ENCODE results near the gene ARHGAP26.

ARHGAP26 gene

GRCh38 chr5:143031781-143032580 lies 261.8 kb downstream of the ARHGAP26 start:
- Mint-ChIP-seq H3K27ac (no peak overlapping the region), H3K27me3 (no peaks in the 10 kb centered on the region), H3K36me3 (peaks cover 12% of the 10 kb centered on the region), H3K4me3 (no peak overlapping the region), H3K9me3 (no peaks in the 10 kb centered on the region), H3K4me1 (peaks cover 24% of the 10 kb centered on the region)
- CTCF ChIA-PET, result interaction anchor here (0.6 kb wide), 1 partner anchor 925 kb away, joined by 3 read pairs; no protein-coding TSS in a partner anchor
- DNase-seq, result no peak

GRCh38 chr5:143032581-143032836 lies 262.3 kb downstream of the ARHGAP26 start:
- no peak overlapping the region for H3K27ac Mint-ChIP-seq
- peaks cover 12% of the 10 kb centered on the region for H3K36me3 Mint-ChIP-seq
- CTCF ChIA-PET, result interaction anchor here (0.6 kb wide), 1 partner anchor 925 kb away, joined by 3 read pairs; no protein-coding TSS in a partner anchor
- no peak for DNase-seq
- H3K4me1 Mint-ChIP-seq, result peaks cover 24% of the 10 kb centered on the region
- no peaks in the 10 kb centered on the region for H3K9me3 Mint-ChIP-seq
- H3K4me3 Mint-ChIP-seq, result no peak overlapping the region
- H3K27me3 Mint-ChIP-seq, result no peaks in the 10 kb centered on the region

GRCh38 chr5:143033535-143034250 lies 263.5 kb downstream of the ARHGAP26 start:
- peaks cover 28% of the 10 kb centered on the region for H3K4me1 Mint-ChIP-seq
- CTCF ChIA-PET, result no interaction called here
- DNase-seq, result no peak
- H3K27me3 Mint-ChIP-seq, result no peaks in the 10 kb centered on the region
- H3K9me3 Mint-ChIP-seq, result no peaks in the 10 kb centered on the region
- H3K27ac Mint-ChIP-seq, result no peak overlapping the region
- H3K36me3 Mint-ChIP-seq, result peaks cover 12% of the 10 kb centered on the region
- no peak overlapping the region for H3K4me3 Mint-ChIP-seq

GRCh38 chr5:143036146-143036927 lies 266.2 kb downstream of the ARHGAP26 start:
- CTCF ChIA-PET, result interaction anchor here (0.6 to 0.9 kb wide), 3 partner anchors 111 to 1350 kb away, joined by 3 read pairs; no protein-coding TSS in a partner anchor
- Mint-ChIP-seq H3K4me1 (peaks cover 17% of the 10 kb centered on the region), H3K27ac (no peak overlapping the region), H3K27me3 (no peaks in the 10 kb centered on the region), H3K9me3 (no peaks in the 10 kb centered on the region), H3K4me3 (no peak overlapping the region), H3K36me3 (peaks cover 20% of the 10 kb centered on the region)
- DNase-seq, result no peak

- CTCF ChIA-PET, result interaction anchor here (0.7 to 0.9 kb wide), 2 partner anchors 112 to 1351 kb away, joined by 3 read pairs; no protein-coding TSS in a partner anchor
- Mint-ChIP-seq H3K9me3 (no peaks in the 10 kb centered on the region), H3K36me3 (peaks cover 20% of the 10 kb centered on the region), H3K27me3 (no peaks in the 10 kb centered on the region), H3K27ac (no peak overlapping the region), H3K4me1 (peaks cover 17% of the 10 kb centered on the region), H3K4me3 (no peak overlapping the region)
- DNase-seq, result no peak
Measured at GRCh38 chr5:143037071-143037470, 266.9 kb downstream of the ARHGAP26 start.

GRCh38 chr5:143037708-143038107 lies 267.5 kb downstream of the ARHGAP26 start:
- no peak for DNase-seq
- Mint-ChIP-seq H3K9me3 (no peaks in the 10 kb centered on the region), H3K27ac (no peak overlapping the region), H3K27me3 (no peaks in the 10 kb centered on the region), H3K4me1 (peaks cover 17% of the 10 kb centered on the region), H3K36me3 (peaks cover 24% of the 10 kb centered on the region), H3K4me3 (no peak overlapping the region)
- CTCF ChIA-PET, result no interaction called here

GRCh38 chr5:143040622-143041021 lies 270.4 kb downstream of the ARHGAP26 start:
- H3K36me3 Mint-ChIP-seq, result peaks cover 32% of the 10 kb centered on the region
- no peak overlapping the region for H3K4me3 Mint-ChIP-seq
- H3K9me3 Mint-ChIP-seq, result no peaks in the 10 kb centered on the region
- CTCF ChIA-PET, result no interaction called here
- no peak for DNase-seq
- H3K27me3 Mint-ChIP-seq, result no peaks in the 10 kb centered on the region
- no peak overlapping the region for H3K27ac Mint-ChIP-seq
- H3K4me1 Mint-ChIP-seq, result peaks cover 17% of the 10 kb centered on the region

- no peak for DNase-seq
- CTCF ChIA-PET, result no interaction called here
- no peak overlapping the region for H3K27ac Mint-ChIP-seq
- no peaks in the 10 kb centered on the region for H3K9me3 Mint-ChIP-seq
- H3K27me3 Mint-ChIP-seq, result no peaks in the 10 kb centered on the region
- H3K4me3 Mint-ChIP-seq, result no peak overlapping the region
- H3K4me1 Mint-ChIP-seq, result peaks cover 12% of the 10 kb centered on the region
- H3K36me3 Mint-ChIP-seq, result peaks cover 26% of the 10 kb centered on the region
Measured at GRCh38 chr5:143041461-143041860, 271.3 kb downstream of the ARHGAP26 start.

- no peaks in the 10 kb centered on the region for H3K27me3 Mint-ChIP-seq
- H3K4me1 Mint-ChIP-seq, result peaks cover 11% of the 10 kb centered on the region
- H3K4me3 Mint-ChIP-seq, result no peak overlapping the region
- CTCF ChIA-PET, result no interaction called here
- H3K27ac Mint-ChIP-seq, result no peak overlapping the region
- no peaks in the 10 kb centered on the region for H3K9me3 Mint-ChIP-seq
- peaks cover 25% of the 10 kb centered on the region for H3K36me3 Mint-ChIP-seq
- no peak for DNase-seq
Measured at GRCh38 chr5:143041972-143042770, 272.0 kb downstream of the ARHGAP26 start.

GRCh38 chr5:143044265-143044664 lies 274.1 kb downstream of the ARHGAP26 start:
- Mint-ChIP-seq H3K27ac (no peak overlapping the region), H3K4me1 (peaks cover 3% of the 10 kb centered on the region), H3K36me3 (peaks cover 25% of the 10 kb centered on the region), H3K4me3 (no peak overlapping the region), H3K27me3 (no peaks in the 10 kb centered on the region), H3K9me3 (no peaks in the 10 kb centered on the region)
- CTCF ChIA-PET, result no interaction called here
- DNase-seq, result no peak

- H3K27me3 Mint-ChIP-seq, result no peaks in the 10 kb centered on the region
- H3K27ac Mint-ChIP-seq, result no peak overlapping the region
- CTCF ChIA-PET, result no interaction called here
- no peak overlapping the region for H3K4me3 Mint-ChIP-seq
- H3K36me3 Mint-ChIP-seq, result peaks cover 19% of the 10 kb centered on the region
- DNase-seq, result no peak
- peaks cover 2% of the 10 kb centered on the region for H3K4me1 Mint-ChIP-seq
- no peaks in the 10 kb centered on the region for H3K9me3 Mint-ChIP-seq
Measured at GRCh38 chr5:143045062-143045461, 274.9 kb downstream of the ARHGAP26 start.

GRCh38 chr5:143046314-143046713 lies 276.1 kb downstream of the ARHGAP26 start:
- H3K27me3 Mint-ChIP-seq, result no peaks in the 10 kb centered on the region
- H3K36me3 Mint-ChIP-seq, result peaks cover 21% of the 10 kb centered on the region
- H3K27ac Mint-ChIP-seq, result no peak overlapping the region
- no peak for DNase-seq
- no peak overlapping the region for H3K4me3 Mint-ChIP-seq
- H3K9me3 Mint-ChIP-seq, result no peaks in the 10 kb centered on the region
- CTCF ChIA-PET, result no interaction called here
- H3K4me1 Mint-ChIP-seq, result peaks cover 8% of the 10 kb centered on the region

GRCh38 chr5:143047091-143047490 lies 276.9 kb downstream of the ARHGAP26 start:
- peaks cover 23% of the 10 kb centered on the region for H3K36me3 Mint-ChIP-seq
- CTCF ChIA-PET, result no interaction called here
- no peaks in the 10 kb centered on the region for H3K9me3 Mint-ChIP-seq
- H3K27me3 Mint-ChIP-seq, result no peaks in the 10 kb centered on the region
- H3K27ac Mint-ChIP-seq, result no peak overlapping the region
- peaks cover 8% of the 10 kb centered on the region for H3K4me1 Mint-ChIP-seq
- no peak for DNase-seq
- H3K4me3 Mint-ChIP-seq, result no peak overlapping the region

- H3K27ac Mint-ChIP-seq, result no peak overlapping the region
- H3K9me3 Mint-ChIP-seq, result no peaks in the 10 kb centered on the region
- no peaks in the 10 kb centered on the region for H3K27me3 Mint-ChIP-seq
- peaks cover 17% of the 10 kb centered on the region for H3K36me3 Mint-ChIP-seq
- no peak overlapping the region for H3K4me3 Mint-ChIP-seq
- DNase-seq, result no peak
- H3K4me1 Mint-ChIP-seq, result peaks cover 27% of the 10 kb centered on the region
- CTCF ChIA-PET, result no interaction called here
Measured at GRCh38 chr5:143050183-143050582, 280.0 kb downstream of the ARHGAP26 start.

Data from activated naive CD4-positive, alpha-beta T cell treated with anti-CD3 and anti-CD28 coated beads, Interleukin-2, amount 10 ng/mL, durations not matched to agents 7 days and 5 days (primary cell).